IMR-90 (cell line): ENCODE data around the gene TAF1D. TPM values are rescaled to one million over a fixed set of nuclear protein-coding genes. Genes with fewer than 3 reads are reported as not detected.

Experiments used
- ATAC-seq: fragments of 200-7000 bp; cut with Tn5 transposase; 2 replicates; pipeline ENCODE4 v1.9.1; 2020; ENCODE audit warnings: low read depth, mild to moderate bottlenecking, moderate library complexity
- BruUV-seq: library from RNA; stranded (reverse); fragments of 400-500 nt; replicated peaks from 2 replicates; lab custom pipeline; 2021; lab: Mats Ljungman, UMichigan
- CTCF ChIA-PET: fragments of 300-600 bp; formaldehyde crosslinking; extraction: SDS; loops from one replicate; lab custom pipeline; 2021; ENCODE audit warnings: antibody characterized with exemption; lab: Yijun Ruan, JAX
- POLR2A ChIA-PET: fragments of 300-600 bp; sonication (Branson Sonifier 250); formaldehyde crosslinking; loops from one replicate; lab custom pipeline; 2022; ENCODE audit warnings: antibody characterized with exemption; ENCODE audit not compliant: unreplicated experiment; lab: Charles Lee
- DNase-seq: peaks from one replicate; pipeline ENCODE4 v3.0.0; 2013
- H2AFZ ChIP-seq: replicated peaks from 2 replicates; pipeline ENCODE3; 2013; ENCODE audit warnings: low read length, mild to moderate bottlenecking; ENCODE audit not compliant: poor library complexity
- H2AK5ac ChIP-seq: 2 replicates; pipeline ENCODE4 v1.6.1; 2013; ENCODE audit warnings: low read depth, low read length, inconsistent platforms
- H2AK9ac ChIP-seq: replicated peaks from 2 replicates; pipeline ENCODE3; 2013; ENCODE audit warnings: mild to moderate bottlenecking, low read depth, low read length, moderate library complexity; ENCODE audit not compliant: poor library complexity
- H2BK120ac ChIP-seq: 2 replicates; pipeline ENCODE4 v1.6.1; 2013; ENCODE audit warnings: low read depth, low read length, inconsistent platforms
- H2BK15ac ChIP-seq: 3 replicates; pipeline ENCODE4 v1.6.1; 2013; ENCODE audit warnings: low read depth, low read length, inconsistent platforms
- H2BK20ac ChIP-seq: 2 replicates; pipeline ENCODE4 v1.6.1; 2013; ENCODE audit warnings: low read depth, mild to moderate bottlenecking, inconsistent platforms, low read length, moderate library complexity
- H2BK5ac ChIP-seq: 2 replicates; pipeline ENCODE4 v1.6.1; 2013; ENCODE audit warnings: mild to moderate bottlenecking, low read depth, low read length, inconsistent platforms; ENCODE audit not compliant: poor library complexity, severe bottlenecking
- H3K14ac ChIP-seq: replicated peaks from 2 replicates; pipeline ENCODE4 v1.6.1; 2013; ENCODE audit warnings: low read depth, low read length, inconsistent platforms
- H3K18ac ChIP-seq: 2 replicates; pipeline ENCODE4 v1.6.1; 2013; ENCODE audit warnings: low read depth, low read length, control low read depth
- H3K23ac ChIP-seq: 2 replicates; pipeline ENCODE4 v1.6.1; 2013; ENCODE audit warnings: low read depth, low read length, inconsistent platforms
- H3K27ac ChIP-seq: 2 replicates; pipeline ENCODE4 v1.5.1; 2013; ENCODE audit warnings: mild to moderate bottlenecking, control low read depth, low read length; ENCODE audit not compliant: insufficient read depth
- H3K27me3 ChIP-seq: 2 replicates; pipeline ENCODE4 v1.6.1; 2013; ENCODE audit warnings: low read length; ENCODE audit not compliant: control insufficient read depth, insufficient read depth
- H3K36me3 ChIP-seq: 2 replicates; pipeline ENCODE4 v1.6.1; 2013; ENCODE audit warnings: low read length, mixed read lengths; ENCODE audit not compliant: control insufficient read depth, insufficient read depth
- H3K4ac ChIP-seq: 2 replicates; pipeline ENCODE4 v1.6.1; 2013; ENCODE audit warnings: low read depth, low read length, inconsistent platforms
- H3K4me1 ChIP-seq: 2 replicates; pipeline ENCODE4 v1.6.1; 2013; ENCODE audit warnings: low read length, mixed read lengths; ENCODE audit not compliant: control insufficient read depth, insufficient read depth
- H3K4me2 ChIP-seq: 2 replicates; pipeline ENCODE4 v1.6.1; 2013; ENCODE audit warnings: low read depth, mild to moderate bottlenecking, control low read depth, low read length, moderate library complexity
- H3K4me3 ChIP-seq: 2 replicates; pipeline ENCODE4 v1.5.1; 2013; ENCODE audit warnings: low read depth, mild to moderate bottlenecking, control low read depth, low read length, moderate library complexity; ENCODE audit not compliant: insufficient read depth
- H3K56ac ChIP-seq: 2 replicates; pipeline ENCODE4 v1.6.1; 2013; ENCODE audit warnings: low read length, inconsistent platforms; ENCODE audit not compliant: insufficient read depth; ENCODE audit errors: extremely low read depth
- H3K79me1 ChIP-seq, 2 experiments: 2 replicates each; pipeline ENCODE4 v1.6.1; 2013; ENCODE audit warnings: low read length in 2 of 2, inconsistent platforms in 1 of 2, low read depth in 1 of 2
- H3K9ac ChIP-seq: 2 replicates; pipeline ENCODE4 v1.6.1; 2013; ENCODE audit warnings: low read depth, low read length, control low read depth
- H3K9me1 ChIP-seq: 2 replicates; pipeline ENCODE4 v1.6.1; 2013; ENCODE audit warnings: low read length, inconsistent platforms; ENCODE audit not compliant: insufficient read depth
- H3K9me3 ChIP-seq: 2 replicates; pipeline ENCODE4 v1.6.1; 2013; ENCODE audit warnings: low read length; ENCODE audit not compliant: control insufficient read depth, insufficient read depth
- H4K20me1 ChIP-seq: 2 replicates; pipeline ENCODE4 v1.6.1; 2013; ENCODE audit warnings: low read length, inconsistent platforms; ENCODE audit not compliant: insufficient read depth
- H4K5ac ChIP-seq: 2 replicates; pipeline ENCODE4 v1.6.1; 2013; ENCODE audit warnings: mild to moderate bottlenecking, low read depth, low read length, control low read depth
- H4K8ac ChIP-seq, 2 experiments: 2 replicates each; pipeline ENCODE4 v1.6.1; 2013; ENCODE audit warnings: low read depth in 2 of 2, low read length in 2 of 2, control low read depth in 1 of 2, inconsistent platforms in 1 of 2
- H4K91ac ChIP-seq: 2 replicates; pipeline ENCODE4 v1.6.1; 2013; ENCODE audit warnings: low read depth, low read length, inconsistent platforms; ENCODE audit not compliant: insufficient read depth
- BHLHE40 ChIP-seq: fragments of 150-350 bp; IDR thresholded peaks from 2 replicates; pipeline ENCODE4 v1.6.1; 2016; ENCODE audit warnings: mild to moderate bottlenecking, low read depth, low read length
- CEBPB ChIP-seq: IDR thresholded peaks from 2 replicates; pipeline ENCODE4 v1.6.1; 2012; ENCODE audit warnings: low read depth, low read length, improper control_type of control experiment
- ELK1 ChIP-seq: fragments of 150-350 bp; IDR thresholded peaks from 2 replicates; pipeline ENCODE4 v1.6.1; 2016; ENCODE audit warnings: low read depth, mild to moderate bottlenecking, low read length, moderate library complexity, borderline replicate concordance
- FOS ChIP-seq: fragments of 150-350 bp; IDR thresholded peaks from 2 replicates; pipeline ENCODE4 v1.6.1; 2016; ENCODE audit warnings: low read depth, low read length
- MAZ ChIP-seq: IDR thresholded peaks from 2 replicates; pipeline ENCODE4 v1.6.1; 2012; ENCODE audit warnings: low read depth, mild to moderate bottlenecking, low read length, improper control_type of control experiment, moderate library complexity, borderline replicate concordance
- MXI1 ChIP-seq: IDR thresholded peaks from 2 replicates; pipeline ENCODE4 v1.6.1; 2012; ENCODE audit warnings: low read depth, mild to moderate bottlenecking, low read length, moderate library complexity, borderline replicate concordance
- NFE2L2 ChIP-seq: fragments of 150-350 bp; IDR thresholded peaks from 2 replicates; pipeline ENCODE4 v1.6.1; 2016; ENCODE audit warnings: low read depth, mild to moderate bottlenecking, low read length
- RAD21 ChIP-seq: IDR thresholded peaks from 2 replicates; pipeline ENCODE4 v1.6.1; 2012; ENCODE audit warnings: low read length, improper control_type of control experiment
- RCOR1 ChIP-seq: IDR thresholded peaks from 2 replicates; pipeline ENCODE4 v1.6.1; 2012; ENCODE audit warnings: mild to moderate bottlenecking, low read length, improper control_type of control experiment; ENCODE audit not compliant: insufficient replicate concordance
- RFX5 ChIP-seq: IDR thresholded peaks from 2 replicates; pipeline ENCODE4 v1.8.0; 2012; ENCODE audit warnings: low read depth, mild to moderate bottlenecking, low read length, moderate library complexity
- SMC3 ChIP-seq: fragments of 150-350 bp; IDR thresholded peaks from 2 replicates; pipeline ENCODE4 v1.6.1; 2016; ENCODE audit warnings: low read depth, mild to moderate bottlenecking, antibody characterized with exemption, low read length, moderate library complexity
- WGBS, 2 experiments: methylation state at CpG; one replicate each; pipeline versions ENCODE4 v1.1.5 to v1.1.7; 2013; ENCODE audit warnings: missing lambda C conversion rate in 2 of 2; ENCODE audit not compliant: insufficient read length in 1 of 2; ENCODE audit errors: extremely low coverage in 2 of 2; 5-methylcytosine and 5-hydroxymethylcytosine counted together
- dilution Hi-C: fragments of 300-500 bp; cut with HindIII; formaldehyde crosslinking; loops from one replicate; pipeline ENCODE4 v1.14.3; 2018; ENCODE audit warnings: low sequenced_read_pairs; ENCODE audit not compliant: unreplicated experiment
- in situ Hi-C: fragments of 300-500 bp; cut with MboI; formaldehyde crosslinking; loops from 3 replicates; pipeline ENCODE4 v1.14.3; 2019; ENCODE audit warnings: low sequenced_read_pairs, inconsistent platforms, mixed read lengths
- intact Hi-C: fragments of 100-400 bp; cut with micrococcal nuclease; formaldehyde crosslinking; loops from 2 replicates; pipeline ENCODE4 v1.10.0; 2022
- polyA plus RNA-seq, 3 experiments: library from polyadenylated mRNA; depleted of rRNA; stranded (reverse); fragments of >200 nt; gene quantifications; 2 replicates each; pipeline ENCODE4 v1.2.3, GENCODE V29; 2012; ENCODE audit warnings: low replicate concordance in 1 of 3
- total RNA-seq: library from RNA; depleted of rRNA; stranded (reverse); fragments of >200 nt; gene quantifications from 2 replicates; pipeline ENCODE4 v1.2.3, GENCODE V29; 2012
- TF ChIP-seq, protein P1 (sequence below): conservative IDR thresholded peaks from 2 replicates; pipeline ENCODE4 v1.5.1; 2012; ENCODE audit warnings: mild to moderate bottlenecking, low read depth, low read length, improper control_type of control experiment

Gene TAF1D
- total and polyA plus RNA-seq, 2 of the 4 experiments (the other 2 are of a cell fraction), result 56.8 to 133 TPM

DNA sequence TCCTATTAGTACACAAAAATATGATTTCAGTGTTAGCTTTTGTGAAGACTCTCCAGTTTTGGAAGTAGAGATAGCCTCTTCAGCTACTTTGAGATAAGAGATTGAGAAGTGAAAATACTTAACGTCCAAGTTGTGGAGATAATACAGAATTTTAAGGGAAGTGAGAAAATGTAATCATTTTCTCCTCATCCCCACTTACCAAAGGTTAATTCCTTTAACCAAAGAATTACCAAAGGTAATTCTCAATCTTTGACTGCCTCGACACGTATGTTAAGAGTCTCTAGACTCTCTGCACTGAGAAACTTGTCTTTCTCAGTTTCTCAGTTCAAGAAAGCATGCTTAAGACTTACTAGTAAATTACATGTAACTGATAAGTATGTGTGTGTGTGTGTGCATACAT is 15.5 kb upstream of the TAF1D start:
- intact Hi-C loops (no loop called here), dilution Hi-C loops (no loop called here), in situ Hi-C loops (no loop called here)
- H3K4ac ChIP-seq, result no peak overlapping the region
- BruUV-seq, result no TSS peak
- DNase-seq, result no peak
- no peak overlapping the region for H3K18ac ChIP-seq
- no peak overlapping the region for H2BK20ac ChIP-seq
- no peak overlapping the region for H3K9ac ChIP-seq
- H3K4me2 ChIP-seq, result no peak overlapping the region
- H2BK5ac ChIP-seq, result no peak overlapping the region
- no peak overlapping the region for H2BK120ac ChIP-seq
- no peaks in the 10 kb centered on the region for H3K4me1 ChIP-seq
- no peaks in the 10 kb centered on the region for H3K79me1 ChIP-seq
- H2BK15ac ChIP-seq, result no peak overlapping the region
- TF ChIP-seq NFE2L2 (no peak), RCOR1 (no peak), MAZ (no peak), ELK1 (no peak), MXI1 (no peak), CEBPB (no peak), SMC3 (no peak), RFX5 (no peak), RAD21 (no peak), FOS (no peak), BHLHE40 (no peak)
- TF ChIP-seq, protein P1, sequence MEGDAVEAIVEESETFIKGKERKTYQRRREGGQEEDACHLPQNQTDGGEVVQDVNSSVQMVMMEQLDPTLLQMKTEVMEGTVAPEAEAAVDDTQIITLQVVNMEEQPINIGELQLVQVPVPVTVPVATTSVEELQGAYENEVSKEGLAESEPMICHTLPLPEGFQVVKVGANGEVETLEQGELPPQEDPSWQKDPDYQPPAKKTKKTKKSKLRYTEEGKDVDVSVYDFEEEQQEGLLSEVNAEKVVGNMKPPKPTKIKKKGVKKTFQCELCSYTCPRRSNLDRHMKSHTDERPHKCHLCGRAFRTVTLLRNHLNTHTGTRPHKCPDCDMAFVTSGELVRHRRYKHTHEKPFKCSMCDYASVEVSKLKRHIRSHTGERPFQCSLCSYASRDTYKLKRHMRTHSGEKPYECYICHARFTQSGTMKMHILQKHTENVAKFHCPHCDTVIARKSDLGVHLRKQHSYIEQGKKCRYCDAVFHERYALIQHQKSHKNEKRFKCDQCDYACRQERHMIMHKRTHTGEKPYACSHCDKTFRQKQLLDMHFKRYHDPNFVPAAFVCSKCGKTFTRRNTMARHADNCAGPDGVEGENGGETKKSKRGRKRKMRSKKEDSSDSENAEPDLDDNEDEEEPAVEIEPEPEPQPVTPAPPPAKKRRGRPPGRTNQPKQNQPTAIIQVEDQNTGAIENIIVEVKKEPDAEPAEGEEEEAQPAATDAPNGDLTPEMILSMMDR, result no peak
- POLR2A ChIA-PET, result interaction anchor here (1.1 kb wide), 1 partner anchor 15 kb away, joined by 3 read pairs; the partner anchor contains the start of gene C11orf54
- no peak overlapping the region for H2AK5ac ChIP-seq
- H2AK9ac ChIP-seq, result no peak overlapping the region
- H3K9me3 ChIP-seq, result no peaks in the 10 kb centered on the region
- H3K9me1 ChIP-seq, result no peaks in the 10 kb centered on the region
- no peak overlapping the region for H2AFZ ChIP-seq
- no peak for ATAC-seq
- peaks cover 31% of the 10 kb centered on the region for H3K36me3 ChIP-seq
- no CpG with 5 or more reads among the region's 3 CpGs for WGBS, 2 experiments
- no peaks in the 10 kb centered on the region for H3K27me3 ChIP-seq
- no peak overlapping the region for H3K4me3 ChIP-seq
- no peak overlapping the region for H3K14ac ChIP-seq
- H4K5ac ChIP-seq, result no peak overlapping the region
- no peak overlapping the region for H3K56ac ChIP-seq
- no peak overlapping the region for H3K23ac ChIP-seq
- H4K8ac ChIP-seq, result no peak overlapping the region
- H3K27ac ChIP-seq, result no peak overlapping the region
- H4K20me1 ChIP-seq, result no peaks in the 10 kb centered on the region
- CTCF ChIA-PET, result interaction anchor here (0.6 kb wide), 1 partner anchor 11 kb away, joined by 5 read pairs; no protein-coding TSS in a partner anchor
- no peak overlapping the region for H4K91ac ChIP-seq
